ENCODE data around the gene OGFOD1. TPM values are rescaled to one million over a fixed set of nuclear protein-coding genes. Genes with fewer than 3 reads are reported as not detected.

Gene OGFOD1
- total RNA-seq, 2 donors from 2014 or later: 6.6 to 15.6 TPM

DNA sequence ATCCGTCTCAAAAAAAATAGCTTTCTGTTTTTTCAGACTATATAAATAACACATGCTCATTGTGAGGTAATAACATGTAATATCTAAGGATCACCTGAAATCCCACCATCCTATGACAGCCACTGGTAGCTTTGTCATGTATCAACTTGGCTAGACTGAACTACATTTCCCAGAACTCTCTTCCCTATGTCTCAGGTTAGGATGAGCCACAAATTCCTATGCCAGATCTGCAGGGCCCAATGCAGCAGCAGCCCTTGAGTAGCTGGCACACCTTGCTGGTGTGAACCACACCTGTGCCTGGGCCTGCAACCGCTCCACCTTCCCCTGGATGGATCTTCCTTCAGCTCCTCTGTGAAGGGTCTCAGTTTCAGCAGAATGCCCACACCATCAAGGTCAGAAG lies 28.1 kb downstream of the OGFOD1 start:
- WGBS, 2 donors: 84 to 96% methylated on average over 2 of the region's 2 CpGs

DNA sequence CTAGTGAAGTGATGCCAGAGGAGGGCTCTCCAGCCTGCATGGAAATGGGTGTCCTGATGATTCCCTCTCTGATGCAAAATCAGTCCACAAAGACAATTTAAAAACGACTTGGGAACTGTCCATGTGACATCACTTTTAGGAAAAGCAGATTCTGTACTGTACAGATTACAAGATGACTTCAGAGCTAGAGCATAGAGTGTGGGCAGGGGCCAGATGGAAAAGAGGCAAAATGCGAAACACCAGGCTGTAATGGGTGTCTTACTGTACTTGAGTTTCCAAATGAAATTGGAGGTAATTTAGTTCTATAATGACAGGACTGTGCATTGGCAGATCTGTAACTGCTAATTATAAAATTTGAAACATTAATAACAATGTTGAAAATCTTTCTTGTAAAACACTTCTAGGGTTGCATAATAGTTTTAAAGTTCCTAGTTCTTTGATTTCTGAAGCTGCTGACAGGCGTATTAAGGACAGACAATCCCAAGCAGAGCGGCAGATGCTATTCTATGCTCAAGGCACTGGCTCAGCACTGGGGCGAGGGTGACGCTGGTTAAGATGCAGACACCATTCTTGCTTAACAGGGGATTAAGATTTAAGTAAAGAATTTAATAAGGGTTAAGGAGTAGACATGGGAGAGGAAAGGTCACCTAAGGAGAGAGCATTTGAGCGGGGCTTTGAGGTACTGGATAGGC lies 29.6 kb downstream of the OGFOD1 start:
- intact Hi-C loops (cut with DNase I): no loop called here
- Histone ChIP-seq H3K27me3 (no peaks in the 10 kb centered on the region), H3K4me3 (no peak overlapping the region), H3K9me3 (no peaks in the 10 kb centered on the region), H3K4me1 (no peaks in the 10 kb centered on the region), H3K27ac (no peak overlapping the region), H3K36me3 (replicated peaks in 1 of 2; ENCODE audit: insufficient read depth in 1 of 2, low read depth in 2 of 2) (peaks cover 0 to 14% of the 10 kb centered on the region in 2 donors)
- TF ChIP-seq, protein P1, sequence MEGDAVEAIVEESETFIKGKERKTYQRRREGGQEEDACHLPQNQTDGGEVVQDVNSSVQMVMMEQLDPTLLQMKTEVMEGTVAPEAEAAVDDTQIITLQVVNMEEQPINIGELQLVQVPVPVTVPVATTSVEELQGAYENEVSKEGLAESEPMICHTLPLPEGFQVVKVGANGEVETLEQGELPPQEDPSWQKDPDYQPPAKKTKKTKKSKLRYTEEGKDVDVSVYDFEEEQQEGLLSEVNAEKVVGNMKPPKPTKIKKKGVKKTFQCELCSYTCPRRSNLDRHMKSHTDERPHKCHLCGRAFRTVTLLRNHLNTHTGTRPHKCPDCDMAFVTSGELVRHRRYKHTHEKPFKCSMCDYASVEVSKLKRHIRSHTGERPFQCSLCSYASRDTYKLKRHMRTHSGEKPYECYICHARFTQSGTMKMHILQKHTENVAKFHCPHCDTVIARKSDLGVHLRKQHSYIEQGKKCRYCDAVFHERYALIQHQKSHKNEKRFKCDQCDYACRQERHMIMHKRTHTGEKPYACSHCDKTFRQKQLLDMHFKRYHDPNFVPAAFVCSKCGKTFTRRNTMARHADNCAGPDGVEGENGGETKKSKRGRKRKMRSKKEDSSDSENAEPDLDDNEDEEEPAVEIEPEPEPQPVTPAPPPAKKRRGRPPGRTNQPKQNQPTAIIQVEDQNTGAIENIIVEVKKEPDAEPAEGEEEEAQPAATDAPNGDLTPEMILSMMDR (IDR thresholded peaks at IDR 0.05): no peak
- TF ChIP-seq POLR2A (IDR thresholded peaks at IDR 0.05): no peak
- WGBS, 2 donors: 83% methylated on average over 7 of the region's 7 CpGs
- no peak for ATAC-seq
- no peak for DNase-seq

More for the DNA sequence above, 28.1 kb downstream of the OGFOD1 start:
- Histone ChIP-seq H3K4me1 (no peaks in the 10 kb centered on the region), H3K36me3 (replicated peaks in 1 of 2; ENCODE audit: insufficient read depth in 1 of 2, low read depth in 2 of 2) (peaks cover 0 to 18% of the 10 kb centered on the region in 2 donors), H3K9me3 (no peaks in the 10 kb centered on the region), H3K27ac (no peak overlapping the region), H3K27me3 (no peaks in the 10 kb centered on the region), H3K4me3 (no peak overlapping the region)
- ATAC-seq: no peak
- DNase-seq: no peak
- no peak for TF ChIP-seq POLR2A (IDR thresholded peaks at IDR 0.05)
- TF ChIP-seq, protein P1 (IDR thresholded peaks at IDR 0.05): no peak
- intact Hi-C loops (cut with DNase I): no loop called here

DNA sequence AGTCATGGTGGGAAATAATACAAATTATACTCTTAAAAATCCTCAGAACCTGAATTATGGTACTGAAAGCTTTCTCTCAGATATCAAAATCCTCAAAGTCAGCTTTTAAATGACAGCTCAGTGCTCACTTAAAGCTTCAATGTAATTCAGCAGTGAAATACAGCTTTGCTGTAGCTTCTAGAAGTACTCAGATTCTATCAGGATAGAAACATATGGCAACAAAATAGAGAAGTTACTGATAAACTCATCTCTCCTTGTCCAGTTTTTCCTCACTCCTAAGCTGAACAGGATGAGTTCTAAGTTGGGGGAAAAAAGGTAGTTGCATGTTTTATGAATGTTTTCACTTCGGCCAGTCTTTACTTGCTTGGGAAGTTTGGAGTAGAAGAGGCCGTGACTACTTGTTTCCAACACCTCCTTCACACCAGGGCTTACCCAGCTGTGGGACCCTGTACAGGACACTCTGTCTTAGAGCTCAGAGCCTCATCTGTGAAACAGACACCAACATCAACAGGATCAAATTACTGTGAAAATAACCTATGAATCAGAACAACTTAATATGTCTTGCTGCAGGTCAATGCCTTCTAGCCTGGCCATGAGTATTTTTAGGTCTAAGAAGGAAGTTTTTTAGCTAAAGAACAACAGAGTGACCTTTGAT lies 30.2 kb downstream of the OGFOD1 start:
- no peak for DNase-seq
- 95 to 96% methylated on average over 2 of the region's 2 CpGs for WGBS, 2 donors
- peaks cover 0 to 13% of the 10 kb centered on the region in 2 donors for H3K36me3 ChIP-seq (replicated peaks in 1 of 2; ENCODE audit: insufficient read depth in 1 of 2, low read depth in 2 of 2)

DNA sequence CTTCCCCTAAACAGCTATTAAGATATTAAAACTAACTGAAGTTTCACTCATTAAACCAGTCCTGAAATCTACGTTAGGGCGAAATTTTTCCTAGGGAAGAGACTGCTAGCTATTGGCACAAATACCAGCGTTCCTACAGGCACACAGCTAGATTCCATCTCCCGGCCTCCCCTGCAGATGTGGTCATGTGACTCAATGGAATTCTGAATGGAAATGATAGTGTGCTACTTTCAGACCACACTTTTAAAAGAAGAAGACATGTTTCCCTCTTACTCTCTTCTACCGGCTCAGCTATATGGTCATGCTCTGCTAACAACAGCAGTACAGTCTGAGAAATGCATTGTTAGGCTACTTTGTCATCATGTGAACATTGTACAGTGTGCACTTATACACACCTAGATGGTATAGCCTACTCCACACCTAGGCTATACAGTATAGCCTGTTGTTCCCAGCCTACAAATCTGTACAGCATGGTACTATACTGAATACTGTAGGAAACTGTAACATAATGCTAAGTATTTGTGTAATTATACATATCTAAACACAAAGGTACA lies 31.4 kb downstream of the OGFOD1 start:
- intact Hi-C loops (cut with DNase I): no loop called here
- DNase-seq (no peak), ATAC-seq (no peak)
- no peak for TF ChIP-seq POLR2A (IDR thresholded peaks at IDR 0.05)
- TF ChIP-seq, protein P1 (IDR thresholded peaks at IDR 0.05): no peak
- H3K27ac ChIP-seq: no peak overlapping the region
- H3K27me3 ChIP-seq: no peaks in the 10 kb centered on the region
- 85 to 98% methylated on average over 5 of the region's 5 CpGs for WGBS, 2 donors
- no peak overlapping the region for H3K4me3 ChIP-seq
- H3K4me1 ChIP-seq: no peaks in the 10 kb centered on the region
- peaks cover 0 to 7% of the 10 kb centered on the region in 2 donors for H3K36me3 ChIP-seq (replicated peaks in 1 of 2; ENCODE audit: insufficient read depth in 1 of 2, low read depth in 2 of 2)
- H3K9me3 ChIP-seq: no peaks in the 10 kb centered on the region

More for the DNA sequence above, 30.2 kb downstream of the OGFOD1 start:
- Histone ChIP-seq H3K9me3 (no peaks in the 10 kb centered on the region), H3K27me3 (no peaks in the 10 kb centered on the region), H3K27ac (no peak overlapping the region), H3K4me1 (no peaks in the 10 kb centered on the region), H3K4me3 (no peak overlapping the region)
- intact Hi-C loops (cut with DNase I): no loop called here
- no peak for ATAC-seq
- TF ChIP-seq, protein P1 (IDR thresholded peaks at IDR 0.05): no peak
- TF ChIP-seq POLR2A (IDR thresholded peaks at IDR 0.05): no peak

Measured in body of pancreas (tissue), 4 donors.